Suprapubic skin (tissue), 4 donors: ENCODE data around the gene DTL.

ENCODE experiments used
- CTCF ChIP-seq, 2 donors: fragments of 200-600 bp in 1 of 2; fragments of 450-650 bp in 1 of 2; sonication (generic) in 1 of 2; IDR thresholded peaks; one replicate each; pipeline ENCODE4 v1.5.1; 2016 to 2019; ENCODE audit warnings: antibody characterized with exemption in 2 of 2, mild to moderate bottlenecking in 1 of 2, moderate library complexity in 1 of 2
- EP300 ChIP-seq: sonication (generic); formaldehyde crosslinking; IDR thresholded peaks from one replicate; pipeline ENCODE4 v1.6.1; 2017; ENCODE audit warnings: antibody characterized with exemption
- POLR2A ChIP-seq, 2 donors: fragments of 450-650 bp; IDR thresholded peaks; one replicate each; pipeline ENCODE4 v1.6.1; 2017; ENCODE audit warnings: antibody characterized with exemption in 2 of 2, mild to moderate bottlenecking in 2 of 2, moderate library complexity in 2 of 2
- POLR2AphosphoS5 ChIP-seq, 3 donors: sonication (generic); formaldehyde crosslinking; IDR thresholded peaks; one replicate each; pipeline ENCODE4 v1.6.1; 2017; ENCODE audit warnings: antibody characterized with exemption in 3 of 3

GRCh38 chr1:212098771-212099170 is 63.2 kb downstream of the DTL start:
- no peak for TF ChIP-seq CTCF (IDR thresholded peaks at IDR 0.05)
- no peak for TF ChIP-seq EP300
- TF ChIP-seq POLR2AphosphoS5 (IDR thresholded peaks at IDR 0.05): no peak
- no peak for TF ChIP-seq POLR2A (IDR thresholded peaks at IDR 0.05)
